Suprapubic skin (tissue), 4 donors: Measurements from ENCODE around the gene SLC46A1.

Experiments used
- CTCF ChIP-seq, 2 donors: fragments of 200-600 bp in 1 of 2; fragments of 450-650 bp in 1 of 2; sonication (generic) in 1 of 2; IDR thresholded peaks; one replicate each; pipeline ENCODE4 v1.5.1; 2016 to 2019; ENCODE audit warnings: antibody characterized with exemption in 2 of 2, mild to moderate bottlenecking in 1 of 2, moderate library complexity in 1 of 2
- EP300 ChIP-seq: sonication (generic); formaldehyde crosslinking; IDR thresholded peaks from one replicate; pipeline ENCODE4 v1.6.1; 2017; ENCODE audit warnings: antibody characterized with exemption
- POLR2A ChIP-seq, 2 donors: fragments of 450-650 bp; IDR thresholded peaks; one replicate each; pipeline ENCODE4 v1.6.1; 2017; ENCODE audit warnings: antibody characterized with exemption in 2 of 2, mild to moderate bottlenecking in 2 of 2, moderate library complexity in 2 of 2
- POLR2AphosphoS5 ChIP-seq, 3 donors: sonication (generic); formaldehyde crosslinking; IDR thresholded peaks; one replicate each; pipeline ENCODE4 v1.6.1; 2017; ENCODE audit warnings: antibody characterized with exemption in 3 of 3

GRCh38 chr17:28384281-28385036, 21.6 kb downstream of the SLC46A1 start:
- TF ChIP-seq POLR2A (IDR thresholded peaks at IDR 0.05) = no peak
- no peak for TF ChIP-seq CTCF (IDR thresholded peaks at IDR 0.05)
- TF ChIP-seq POLR2AphosphoS5 (IDR thresholded peaks at IDR 0.05) = no peak
- no peak for TF ChIP-seq EP300
